GM19239 (cell line): ENCODE measurements around the gene MGA.
A peak's percentile ranks its signal among the peaks of the same experiment; 100 is the strongest.

Experiments used
- DNase-seq: peaks from one replicate; pipeline ENCODE4 v3.0.0; 2011; ENCODE audit warnings: low spot score; ENCODE audit not compliant: insufficient read length
- FAIRE-seq: peaks from 2 replicates; lab custom pipeline; 2011; peaks lifted over from hg19 to GRCh38; lab: Jason Lieb, UNC

MGA gene

DNA sequence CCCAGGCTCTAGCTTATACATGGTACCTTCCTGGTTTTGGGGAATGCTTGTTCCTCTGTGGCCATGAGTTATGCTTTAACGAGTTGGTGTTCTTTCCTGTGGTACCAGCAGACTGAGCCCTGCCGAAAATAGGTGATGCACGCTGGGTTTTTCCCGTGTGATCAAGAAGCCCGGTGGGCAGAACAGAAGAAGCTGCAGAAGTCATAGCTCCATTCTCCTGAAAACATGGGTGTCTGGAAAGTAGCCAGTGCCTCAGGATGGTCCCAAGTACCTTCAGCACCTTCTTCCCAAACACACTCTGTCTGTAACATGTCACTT, 139.2 kb downstream of the MGA start:
- DNase-seq (no peak), FAIRE-seq (no peak)

DNA sequence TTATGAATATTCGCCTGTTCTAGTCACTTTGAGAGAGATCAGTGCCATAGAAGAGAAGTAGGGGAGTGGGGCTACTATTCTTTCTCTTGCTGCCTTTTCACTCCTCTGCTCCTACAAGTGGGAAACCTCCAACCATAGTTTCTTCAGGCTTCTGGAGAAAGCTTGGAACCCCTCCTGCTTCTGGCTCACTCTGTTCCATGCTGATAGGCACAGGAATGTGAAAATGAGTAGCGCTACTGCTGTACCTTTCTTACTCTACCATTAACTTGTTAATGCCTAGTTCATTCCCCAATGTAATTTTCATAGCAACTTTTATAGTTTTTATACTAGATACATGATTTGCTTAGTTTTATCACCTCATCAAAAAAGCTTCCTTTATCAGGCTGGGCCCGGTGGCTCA, 141.0 kb downstream of the MGA start:
- DNase-seq (no peak), FAIRE-seq (no peak)

DNA sequence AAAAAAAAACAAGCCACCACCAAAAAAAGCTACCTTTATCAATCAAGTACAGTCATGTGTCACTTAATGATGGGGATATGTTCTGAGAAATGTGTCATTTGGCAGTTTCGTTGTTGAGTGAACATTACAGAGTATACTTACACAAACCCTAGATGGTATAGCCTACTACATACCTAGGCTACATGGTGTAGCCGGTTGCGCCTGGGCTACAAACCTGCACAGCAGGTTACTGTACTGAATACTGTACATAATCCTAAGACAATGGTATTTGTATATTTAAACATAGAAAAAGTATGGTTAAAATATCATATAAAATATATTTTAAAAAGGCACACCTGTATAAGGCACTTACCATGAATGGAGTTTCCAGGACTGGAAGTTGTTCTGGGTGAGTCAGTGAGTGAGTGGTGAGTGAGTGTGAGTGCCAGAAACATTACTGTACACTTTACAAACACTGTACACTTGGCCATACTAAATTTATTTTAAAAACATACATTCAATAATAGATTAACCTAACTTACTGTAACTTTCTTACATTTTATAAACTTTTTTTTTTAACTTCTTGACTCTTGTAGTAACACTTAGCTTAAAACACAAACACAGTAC, 141.7 kb downstream of the MGA start:
- DNase-seq: no peak
- no peak for FAIRE-seq

DNA sequence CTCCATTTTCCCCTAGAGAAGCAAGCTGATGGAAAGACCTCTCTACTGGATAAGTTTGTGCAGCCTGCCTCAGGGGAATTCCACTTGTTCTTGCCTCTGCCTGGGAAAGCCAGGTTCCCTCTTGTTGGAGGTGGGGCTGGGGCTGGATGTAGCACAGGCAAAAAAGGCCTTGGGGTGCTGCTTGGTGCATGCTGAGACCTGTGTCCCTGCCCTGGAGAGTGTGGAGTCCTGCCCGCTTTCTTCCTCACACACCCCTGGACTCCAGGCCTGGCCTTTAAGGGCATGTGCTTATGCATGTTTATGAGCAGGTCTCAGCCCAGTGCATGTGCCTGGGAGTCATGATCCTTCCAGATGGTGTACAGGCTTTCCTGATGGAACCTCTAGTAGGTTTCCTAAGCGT, 144.2 kb downstream of the MGA start:
- FAIRE-seq (no peak), DNase-seq (no peak)

DNA sequence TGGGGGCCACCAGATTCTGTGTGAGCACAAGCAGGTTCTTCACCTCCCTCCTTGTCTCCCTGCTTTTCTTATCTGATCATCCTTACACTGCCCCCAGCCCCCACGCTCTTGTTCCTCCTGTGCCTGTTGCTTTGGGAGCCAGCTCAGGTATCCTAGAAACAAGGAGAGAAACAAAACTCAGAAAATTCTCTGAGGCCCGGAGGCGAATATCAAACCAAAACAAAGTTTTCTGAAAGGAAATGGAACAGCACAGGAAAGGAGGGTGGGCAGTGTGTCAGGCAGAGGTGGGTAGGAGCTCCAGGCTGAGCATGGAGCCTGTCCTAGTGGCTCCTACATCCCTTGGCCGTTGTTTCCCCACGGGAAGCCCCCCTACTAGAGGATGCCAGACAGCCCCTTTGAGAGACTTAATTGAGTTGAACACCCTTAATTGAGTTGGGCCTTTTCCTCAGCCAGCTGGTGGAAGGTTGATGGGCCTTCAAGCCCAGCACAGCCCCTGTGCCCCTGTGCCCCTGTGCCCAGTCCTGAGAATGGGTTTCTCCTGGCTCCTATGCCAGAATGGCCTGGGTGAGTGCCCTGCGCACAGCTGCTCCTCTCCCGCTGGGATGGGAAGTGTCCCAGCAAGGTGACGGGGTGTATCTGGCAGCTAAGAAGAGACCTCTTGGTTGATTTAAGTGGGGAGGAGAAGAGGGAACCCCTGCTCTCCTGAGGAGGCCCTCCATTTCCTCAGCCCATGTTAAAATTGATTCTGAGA, 144.9 kb downstream of the MGA start:
- no peak for DNase-seq
- no peak for FAIRE-seq

DNA sequence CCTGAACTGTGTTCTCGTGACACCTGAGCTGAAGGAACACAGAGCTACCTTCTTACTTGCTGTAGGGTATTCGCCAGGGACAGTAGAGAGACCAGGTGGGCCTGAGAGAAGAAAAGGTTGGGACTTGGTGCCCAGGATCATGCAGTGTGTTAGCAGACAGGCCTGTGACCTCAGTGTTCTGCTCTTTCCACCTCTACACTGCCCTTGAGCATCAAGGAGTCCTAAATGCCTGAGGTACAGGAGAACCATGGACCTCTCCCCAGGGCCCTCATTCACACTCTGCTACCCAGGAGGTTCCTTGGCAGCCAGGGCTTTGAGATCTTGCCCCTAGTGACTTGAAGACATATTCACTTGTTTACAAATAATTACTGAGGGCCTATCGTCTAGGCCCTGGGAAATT, 145.5 kb downstream of the MGA start:
- no peak for DNase-seq
- FAIRE-seq: no peak

DNA sequence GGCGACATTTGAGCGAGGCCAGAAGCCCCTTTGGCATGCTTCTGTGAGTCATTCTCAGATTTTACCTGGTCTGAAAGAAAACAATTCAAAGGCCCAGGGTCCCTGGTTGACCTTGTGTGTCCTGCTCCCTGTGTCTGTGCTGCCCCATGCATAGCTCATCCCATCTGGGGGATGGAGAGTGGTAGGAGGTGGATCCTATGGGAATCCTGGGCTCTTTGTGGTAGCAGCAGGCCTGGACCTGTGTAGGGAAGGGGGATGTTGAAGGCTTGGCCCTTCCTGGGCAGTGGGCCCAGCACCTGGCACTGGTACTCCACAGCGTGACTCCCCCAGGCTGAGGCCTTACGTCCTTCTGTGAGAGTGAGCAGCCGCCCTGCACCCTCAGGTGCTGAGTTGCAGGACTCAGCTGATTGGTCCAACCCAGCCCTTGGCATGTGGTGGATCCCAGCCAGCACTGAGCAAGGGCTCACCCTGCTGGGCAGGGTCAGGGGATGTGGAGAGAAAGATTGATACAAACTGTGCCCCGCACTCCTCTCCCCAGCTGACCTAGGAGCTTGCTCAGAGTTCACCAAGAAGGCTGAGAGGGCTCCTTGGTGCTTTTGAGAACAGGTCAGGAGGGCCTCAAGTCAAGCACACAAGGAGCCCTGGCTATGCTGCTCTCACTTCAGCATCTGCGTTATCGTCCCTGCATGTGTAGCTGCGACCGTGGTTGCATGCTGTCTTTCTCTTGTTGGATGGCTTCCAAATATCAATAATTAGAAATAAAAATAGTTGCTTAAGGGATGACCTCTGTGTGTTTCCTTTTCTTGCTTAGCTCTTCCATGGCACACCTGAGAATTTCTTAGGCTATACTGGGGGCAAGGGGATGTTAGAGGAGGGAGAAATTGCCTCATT, 146.3 kb downstream of the MGA start:
- DNase-seq: no peak
- FAIRE-seq: no peak

DNA sequence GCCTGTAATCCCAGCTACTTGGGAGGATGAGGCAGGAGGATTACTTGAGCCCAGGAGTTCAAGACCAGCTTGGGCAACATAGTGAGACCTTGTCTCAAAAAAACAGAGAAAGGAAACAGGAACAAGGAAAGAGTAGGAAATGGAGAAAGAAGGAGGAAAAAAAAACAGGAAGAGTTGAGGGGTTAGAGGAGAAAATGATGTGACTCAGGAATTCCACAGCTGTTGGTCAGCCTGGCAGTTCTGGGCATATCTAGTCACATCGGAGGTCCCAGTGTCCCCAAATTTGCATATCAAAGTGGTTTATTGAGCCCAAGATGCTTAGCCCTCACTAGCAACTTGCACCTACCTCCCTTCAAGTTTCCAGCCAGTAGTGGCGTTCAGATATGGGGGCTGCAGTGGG, 148.9 kb downstream of the MGA start:
- DNase-seq: no peak
- FAIRE-seq: no peak

DNA sequence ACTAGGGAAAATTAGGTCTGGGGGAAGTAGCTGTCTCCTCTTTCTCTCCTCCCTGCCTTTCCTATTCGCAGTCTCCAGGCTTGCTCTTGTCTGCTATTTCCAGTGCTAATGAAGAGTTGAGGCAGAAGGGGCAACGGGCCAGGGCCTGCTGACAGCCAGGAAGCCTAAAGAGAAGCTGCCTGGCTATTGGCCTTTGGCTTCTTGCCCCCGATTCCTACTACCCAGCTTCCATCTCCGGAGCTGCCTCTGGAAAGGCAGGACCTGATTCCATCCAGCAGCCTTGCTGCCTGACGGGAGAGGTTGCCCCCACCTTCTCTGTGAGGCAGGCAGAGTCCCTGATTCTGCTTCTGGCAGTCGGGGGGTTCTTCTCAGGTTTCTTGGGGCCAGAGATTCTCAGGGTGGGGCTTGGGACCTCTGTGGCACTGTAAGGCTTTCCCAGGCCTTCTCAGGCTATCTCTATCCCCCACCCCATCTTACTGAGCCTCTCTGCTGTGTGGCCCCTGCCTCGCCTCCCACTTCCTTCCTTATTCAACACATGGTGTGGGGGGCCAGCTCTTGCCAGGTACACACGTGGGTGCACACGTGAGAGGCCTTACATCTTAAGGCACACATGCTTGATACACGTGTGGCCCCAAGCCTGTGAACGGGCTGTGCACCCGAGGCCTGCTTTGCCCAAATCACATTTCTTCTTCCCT, 149.5 kb downstream of the MGA start:
- FAIRE-seq: no peak
- no peak for DNase-seq

DNA sequence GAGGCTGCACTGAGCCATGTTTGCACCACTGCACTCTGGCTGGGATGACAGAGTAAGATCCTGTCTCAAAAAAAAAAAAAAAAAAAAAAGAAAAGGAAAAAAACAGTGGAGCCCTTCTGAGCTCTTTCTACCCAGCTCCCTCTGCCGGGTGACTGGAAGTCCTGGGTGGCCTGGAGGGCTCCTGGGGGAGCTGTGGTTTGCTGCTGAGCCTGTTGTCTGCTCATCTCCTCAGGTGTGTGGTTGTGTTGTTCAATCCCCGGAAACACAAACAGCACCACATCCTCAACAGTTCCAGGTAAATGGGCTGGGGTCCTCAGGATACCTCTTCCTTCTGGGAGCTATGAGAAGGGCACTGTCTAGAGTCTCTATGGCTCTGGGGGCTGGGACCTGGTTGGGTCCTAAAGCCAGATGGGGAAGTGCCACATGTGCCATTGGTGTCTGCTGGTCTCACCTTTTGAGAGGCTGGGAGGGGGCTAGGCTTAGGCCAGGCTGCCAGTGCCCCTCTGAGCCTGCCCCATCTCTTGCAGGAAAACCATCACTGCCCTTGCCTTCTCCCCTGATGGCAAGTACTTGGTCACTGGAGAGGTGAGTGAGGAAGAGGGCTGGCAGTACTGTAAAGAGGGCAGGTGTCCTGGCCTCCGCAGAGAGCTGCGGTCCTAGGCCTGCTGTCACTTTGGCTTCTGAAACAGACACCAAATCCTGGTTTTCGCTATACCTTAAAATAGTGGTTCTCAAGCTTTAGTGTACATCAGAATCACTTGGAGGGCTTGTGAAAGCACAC, 150.6 kb downstream of the MGA start:
- no peak for DNase-seq
- no peak for FAIRE-seq

DNA sequence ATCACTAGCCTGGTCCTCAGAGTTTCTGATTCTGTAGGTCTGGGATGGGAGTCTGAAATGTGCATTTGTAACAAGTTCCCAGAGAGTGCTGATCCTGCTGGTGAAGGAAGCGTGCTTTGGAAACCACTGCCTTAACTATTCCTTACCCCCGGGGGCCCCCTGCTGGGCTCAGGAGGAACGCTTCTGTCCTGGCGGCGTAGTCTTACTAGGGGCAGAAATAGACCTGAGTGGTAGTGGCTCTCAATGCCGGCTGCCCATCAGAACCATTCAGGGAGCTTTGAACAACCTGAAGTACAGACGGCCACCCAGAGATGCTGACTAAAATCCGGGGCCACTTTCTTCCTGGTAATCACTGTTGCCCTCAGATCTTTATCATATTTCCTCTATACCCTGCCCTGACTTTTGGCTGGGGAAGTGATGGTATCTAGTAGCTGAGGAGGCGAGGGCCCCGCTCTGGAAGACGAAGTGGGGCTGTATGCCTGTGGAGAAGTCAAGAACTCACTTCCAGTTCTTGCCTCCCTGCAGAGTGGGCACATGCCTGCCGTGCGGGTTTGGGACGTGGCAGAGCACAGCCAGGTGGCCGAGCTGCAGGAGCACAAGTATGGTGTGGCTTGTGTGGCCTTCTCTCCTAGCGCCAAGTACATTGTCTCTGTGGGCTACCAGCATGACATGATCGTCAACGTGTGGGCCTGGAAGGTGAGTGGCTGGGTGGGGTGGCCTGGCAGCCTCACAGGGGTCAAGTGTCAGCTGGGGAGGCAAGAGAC, 151.4 kb downstream of the MGA start:
- FAIRE-seq (peak; percentile 93), DNase-seq (peak; percentile 71)

DNA sequence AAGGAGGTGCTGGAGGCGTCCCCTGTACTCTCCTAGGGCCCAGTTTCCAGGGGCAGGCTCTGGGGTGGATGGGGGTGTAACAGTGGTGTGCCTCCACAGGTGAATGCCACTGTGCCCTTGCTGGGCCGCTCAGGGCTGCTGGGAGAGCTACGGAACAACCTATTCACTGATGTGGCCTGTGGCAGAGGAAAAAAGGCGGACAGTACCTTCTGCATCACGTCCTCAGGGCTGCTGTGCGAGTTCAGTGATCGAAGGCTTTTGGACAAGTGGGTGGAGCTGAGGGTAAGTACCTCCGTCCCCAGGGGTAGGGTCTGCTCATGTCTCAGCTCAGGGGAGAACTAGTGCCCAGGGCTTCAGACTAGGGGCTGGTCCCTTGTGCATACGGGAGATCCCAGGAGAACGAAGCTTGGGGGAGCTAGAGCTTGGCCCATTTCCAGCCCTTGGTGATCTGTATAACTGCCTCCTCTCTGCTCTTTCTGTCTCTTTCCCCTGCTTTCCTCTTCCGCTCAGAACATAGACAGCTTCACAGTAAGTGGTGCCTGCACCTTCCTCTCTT, 152.7 kb downstream of the MGA start:
- no peak for DNase-seq
- FAIRE-seq: no peak

DNA sequence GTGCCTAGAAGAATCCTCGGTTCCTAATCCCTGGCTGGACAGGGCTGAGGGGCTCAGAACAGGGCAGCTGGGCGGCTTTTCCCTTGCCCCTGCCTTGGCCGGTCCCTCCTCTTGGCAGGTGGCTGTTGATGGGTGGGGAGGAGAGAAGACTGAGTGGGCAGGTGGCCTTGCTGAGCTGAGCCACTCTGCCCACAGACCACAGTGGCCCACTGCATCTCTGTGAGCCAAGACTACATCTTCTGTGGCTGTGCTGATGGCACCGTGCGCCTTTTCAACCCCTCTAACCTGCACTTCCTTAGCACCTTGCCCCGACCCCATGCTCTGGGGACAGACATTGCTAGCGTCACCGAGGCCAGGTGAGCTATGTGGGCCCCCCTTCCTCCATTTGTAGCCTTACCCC, 153.2 kb downstream of the MGA start:
- FAIRE-seq (no peak), DNase-seq (no peak)

DNA sequence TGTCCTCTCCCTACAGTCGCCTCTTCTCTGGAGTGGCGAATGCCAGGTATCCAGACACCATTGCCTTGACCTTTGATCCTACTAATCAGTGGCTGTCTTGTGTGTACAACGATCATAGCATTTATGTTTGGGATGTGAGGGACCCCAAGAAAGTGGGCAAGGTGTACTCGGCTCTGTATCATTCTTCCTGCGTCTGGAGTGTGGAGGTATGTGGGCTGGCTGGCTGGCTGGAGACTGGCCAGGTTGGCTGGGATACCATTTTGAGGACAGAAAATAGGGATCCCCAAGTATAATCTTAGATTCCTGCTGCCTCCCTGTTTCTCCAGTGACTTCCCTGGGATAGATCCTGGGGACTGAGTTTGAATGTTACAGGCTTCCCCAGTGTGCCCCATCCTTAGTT, 154.3 kb downstream of the MGA start:
- FAIRE-seq (no peak), DNase-seq (no peak)

DNA sequence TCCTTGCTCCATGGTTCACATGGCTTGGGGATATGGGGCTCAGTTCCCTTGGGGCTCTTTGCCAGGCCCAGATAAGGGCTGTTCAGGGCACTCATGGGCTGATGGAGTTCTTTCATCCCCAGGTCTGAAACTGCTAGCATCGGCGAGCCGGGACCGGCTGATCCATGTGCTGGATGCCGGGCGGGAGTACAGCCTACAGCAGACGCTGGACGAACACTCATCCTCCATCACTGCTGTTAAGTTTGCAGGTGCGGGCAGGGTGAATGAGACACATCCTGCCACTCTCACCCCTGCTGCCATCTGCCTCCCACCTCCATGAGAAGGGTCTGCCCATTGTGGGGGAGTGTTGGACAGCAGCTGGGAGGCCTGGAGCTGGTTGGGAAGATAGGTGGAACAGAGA, 156.6 kb downstream of the MGA start:
- DNase-seq (no peak), FAIRE-seq (no peak)

DNA sequence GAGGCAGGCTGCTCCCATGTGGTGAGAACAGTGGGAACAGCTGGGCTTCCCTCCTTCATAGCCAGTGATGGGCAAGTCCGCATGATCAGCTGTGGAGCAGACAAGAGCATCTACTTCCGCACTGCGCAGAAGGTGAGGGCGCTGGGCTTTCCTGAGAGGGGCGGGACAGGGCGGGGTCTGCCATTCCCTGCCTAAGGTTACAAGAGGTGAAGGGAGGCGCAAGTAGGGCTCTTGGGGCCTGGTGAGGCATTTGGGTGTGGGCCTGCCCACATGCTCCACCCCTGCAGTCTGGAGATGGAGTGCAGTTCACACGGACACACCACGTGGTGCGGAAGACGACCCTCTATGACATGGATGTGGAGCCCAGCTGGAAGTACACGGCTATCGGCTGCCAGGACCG, 157.1 kb downstream of the MGA start:
- no peak for FAIRE-seq
- DNase-seq: no peak

DNA sequence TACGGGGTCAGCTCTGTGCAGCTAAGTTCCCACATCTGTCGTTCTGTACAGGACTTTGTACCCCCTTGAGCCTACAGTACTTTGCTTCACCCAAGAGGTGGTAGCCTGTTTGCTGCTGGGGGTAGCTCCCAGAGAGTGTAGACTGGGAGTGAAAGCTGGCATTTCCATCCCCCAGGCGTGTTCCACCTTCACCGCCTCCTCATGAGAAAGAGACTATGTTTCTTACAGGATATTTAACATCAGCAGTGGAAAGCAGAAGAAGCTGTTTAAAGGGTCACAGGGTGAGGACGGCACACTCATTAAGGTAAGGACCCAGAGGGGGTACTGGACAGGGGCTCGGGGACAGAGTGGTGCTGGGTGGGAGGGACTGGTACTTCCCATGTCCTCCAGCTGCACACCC, 157.6 kb downstream of the MGA start:
- no peak for DNase-seq
- FAIRE-seq: no peak

DNA sequence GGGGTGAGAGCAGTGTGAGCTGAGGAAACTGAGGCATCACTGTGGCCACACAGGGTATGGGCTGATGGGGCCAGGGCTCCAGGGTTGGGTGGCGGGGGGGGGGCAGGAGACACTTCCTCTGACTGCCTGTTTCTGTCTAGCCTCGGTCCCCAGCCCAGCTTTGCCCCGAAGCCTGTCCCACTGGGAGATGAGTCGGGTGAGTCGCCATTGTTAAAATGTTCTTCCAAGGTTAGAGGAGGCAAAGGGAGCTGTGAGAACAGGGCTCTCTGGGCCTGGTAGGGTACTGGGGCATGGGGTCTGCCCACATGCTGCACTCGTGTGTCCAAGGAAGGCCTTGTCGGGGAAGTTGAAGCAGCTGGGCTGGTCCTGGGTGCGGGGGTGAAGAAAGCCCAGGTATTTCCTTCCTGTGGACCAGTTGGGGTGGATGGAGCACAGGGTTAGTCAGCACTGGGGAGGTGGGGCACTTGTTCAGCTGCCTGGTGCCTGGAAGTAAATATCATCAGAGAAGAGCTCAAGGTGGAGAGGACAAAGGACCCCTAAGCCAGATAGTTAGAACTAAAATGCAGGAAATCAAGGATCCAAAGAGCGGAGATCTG, 159.3 kb downstream of the MGA start:
- DNase-seq: no peak
- no peak for FAIRE-seq
